ENCODE results near the gene FIBCD1. TPM values are rescaled to one million over a fixed set of nuclear protein-coding genes. Genes with fewer than 3 reads are reported as not detected.

FIBCD1 gene
- total RNA-seq, 1 donor from 2014 or later: not detected

GRCh38 chr9:130948266-130948665, 9.2 kb upstream of the FIBCD1 start:
- TF ChIP-seq, protein P1, sequence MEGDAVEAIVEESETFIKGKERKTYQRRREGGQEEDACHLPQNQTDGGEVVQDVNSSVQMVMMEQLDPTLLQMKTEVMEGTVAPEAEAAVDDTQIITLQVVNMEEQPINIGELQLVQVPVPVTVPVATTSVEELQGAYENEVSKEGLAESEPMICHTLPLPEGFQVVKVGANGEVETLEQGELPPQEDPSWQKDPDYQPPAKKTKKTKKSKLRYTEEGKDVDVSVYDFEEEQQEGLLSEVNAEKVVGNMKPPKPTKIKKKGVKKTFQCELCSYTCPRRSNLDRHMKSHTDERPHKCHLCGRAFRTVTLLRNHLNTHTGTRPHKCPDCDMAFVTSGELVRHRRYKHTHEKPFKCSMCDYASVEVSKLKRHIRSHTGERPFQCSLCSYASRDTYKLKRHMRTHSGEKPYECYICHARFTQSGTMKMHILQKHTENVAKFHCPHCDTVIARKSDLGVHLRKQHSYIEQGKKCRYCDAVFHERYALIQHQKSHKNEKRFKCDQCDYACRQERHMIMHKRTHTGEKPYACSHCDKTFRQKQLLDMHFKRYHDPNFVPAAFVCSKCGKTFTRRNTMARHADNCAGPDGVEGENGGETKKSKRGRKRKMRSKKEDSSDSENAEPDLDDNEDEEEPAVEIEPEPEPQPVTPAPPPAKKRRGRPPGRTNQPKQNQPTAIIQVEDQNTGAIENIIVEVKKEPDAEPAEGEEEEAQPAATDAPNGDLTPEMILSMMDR (IDR thresholded peaks at IDR 0.05): no peak
- Histone ChIP-seq H3K36me3 (no peaks in the 10 kb centered on the region), H3K4me3 (no peak overlapping the region), H3K27me3 (no peaks in the 10 kb centered on the region), H3K27ac (no peak overlapping the region), H3K9me3 (no peaks in the 10 kb centered on the region), H3K4me1 (no peaks in the 10 kb centered on the region)
- no peak for DNase-seq (ENCODE audit: low spot score in 2 of 2)
- intact Hi-C loops (cut with DNase I): no loop called here

DNA sequence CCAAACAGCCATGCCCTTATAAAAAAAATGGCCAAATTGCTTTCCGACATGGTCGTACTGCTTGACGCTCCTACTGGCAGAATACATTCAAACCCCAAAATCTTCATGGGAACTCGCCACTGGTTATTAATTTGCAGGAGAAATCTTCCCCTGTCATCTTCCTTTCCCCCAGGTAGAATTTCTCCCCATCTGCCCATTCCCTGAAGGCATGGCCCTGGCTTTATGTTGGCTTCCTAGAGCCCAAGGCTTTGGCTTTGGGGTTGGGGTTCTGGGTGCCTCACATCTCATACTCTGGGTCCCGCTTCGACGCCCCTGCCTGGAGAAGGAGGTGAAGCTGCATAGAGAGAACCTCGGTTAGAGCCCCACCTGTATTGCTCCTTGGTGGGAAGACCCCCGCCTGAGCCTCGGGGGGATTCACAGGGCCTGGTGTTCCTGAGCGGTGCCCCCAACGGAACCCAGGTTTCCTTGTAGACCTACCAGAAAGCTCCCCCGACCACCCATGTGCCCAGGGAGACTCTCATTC, 8.6 kb upstream of the FIBCD1 start:
- H3K36me3 ChIP-seq: no peaks in the 10 kb centered on the region
- no peak overlapping the region for H3K27ac ChIP-seq
- no peaks in the 10 kb centered on the region for H3K9me3 ChIP-seq
- no peaks in the 10 kb centered on the region for H3K27me3 ChIP-seq
- H3K4me1 ChIP-seq: no peaks in the 10 kb centered on the region
- no peak for DNase-seq (ENCODE audit: low spot score in 2 of 2)
- intact Hi-C loops (cut with DNase I): no loop called here
- no peak overlapping the region for H3K4me3 ChIP-seq
- TF ChIP-seq, protein P1 (IDR thresholded peaks at IDR 0.05): no peak

DNA sequence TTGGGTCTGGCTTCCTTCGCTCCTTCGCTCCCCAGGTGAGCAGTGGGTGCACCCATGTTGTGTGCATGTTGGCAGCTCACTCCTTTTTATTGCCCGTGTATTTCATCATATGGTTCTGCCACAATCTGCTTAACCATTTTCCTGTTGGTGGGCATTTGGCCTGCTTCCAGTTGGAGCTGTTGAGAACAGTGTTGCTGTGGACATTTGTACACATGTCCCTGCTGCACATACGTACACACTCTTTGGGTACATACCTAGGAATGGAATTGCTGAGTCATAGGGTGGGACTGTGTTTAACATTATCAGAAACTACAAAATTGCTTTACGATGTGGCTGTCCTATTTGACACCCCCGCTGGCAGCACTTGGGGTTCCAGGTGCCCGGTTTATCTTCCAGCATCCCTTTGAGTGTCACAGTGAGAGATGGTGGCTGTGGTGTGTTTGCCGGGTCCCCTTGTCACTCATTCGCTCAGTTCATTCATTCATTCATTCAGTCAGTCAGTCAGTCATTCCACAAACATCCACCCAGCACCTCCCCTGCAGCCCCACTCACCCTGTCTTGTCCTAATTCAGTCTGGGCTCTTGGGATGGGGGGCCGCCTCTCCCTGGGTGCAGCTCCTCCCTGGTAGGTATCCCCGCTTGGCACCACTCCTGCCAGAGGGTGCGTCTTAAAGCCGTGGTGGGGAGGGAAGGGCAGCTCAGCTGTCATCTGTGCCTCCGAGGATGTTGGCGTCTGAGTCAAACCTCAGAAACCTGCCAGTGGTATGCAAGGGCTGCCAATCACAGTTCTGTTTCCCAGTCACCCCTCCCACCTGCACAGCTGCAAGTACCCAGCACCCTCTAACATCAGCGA, 7.9 kb upstream of the FIBCD1 start:
- Histone ChIP-seq H3K27ac (no peak overlapping the region), H3K36me3 (no peaks in the 10 kb centered on the region), H3K4me1 (no peaks in the 10 kb centered on the region), H3K9me3 (no peaks in the 10 kb centered on the region), H3K27me3 (peaks cover 1% of the 10 kb centered on the region), H3K4me3 (no peak overlapping the region)
- no peak for DNase-seq (ENCODE audit: low spot score in 2 of 2)
- intact Hi-C loops (cut with DNase I): no loop called here
- TF ChIP-seq, protein P1 (IDR thresholded peaks at IDR 0.05): no peak

DNA sequence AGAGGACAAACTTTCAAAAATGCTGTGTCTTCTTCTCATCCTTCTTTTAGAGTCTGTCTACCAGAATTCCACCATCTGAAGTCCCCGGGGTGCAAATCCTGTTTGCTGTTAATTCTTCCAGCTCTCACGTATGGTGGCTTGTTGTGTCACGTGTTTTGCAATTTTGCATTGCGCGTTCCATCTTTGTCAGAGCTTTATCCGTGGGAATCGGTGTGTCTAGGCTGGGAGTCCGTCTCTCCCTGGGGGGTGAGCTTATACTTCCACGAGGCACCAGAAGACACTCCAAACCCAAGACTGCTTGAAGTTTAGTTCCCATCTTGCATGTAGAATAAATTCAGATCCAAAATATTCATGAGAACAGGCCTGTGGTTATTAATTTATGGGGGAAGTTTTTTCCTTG, 6.1 kb upstream of the FIBCD1 start:
- TF ChIP-seq, protein P1 (IDR thresholded peaks at IDR 0.05): no peak
- no peaks in the 10 kb centered on the region for H3K36me3 ChIP-seq
- H3K27ac ChIP-seq: no peak overlapping the region
- peaks cover 0 to 7% of the 10 kb centered on the region in 2 donors for H3K4me1 ChIP-seq
- H3K9me3 ChIP-seq: no peaks in the 10 kb centered on the region
- no peak for DNase-seq (ENCODE audit: low spot score in 2 of 2)
- peaks cover 11% of the 10 kb centered on the region for H3K27me3 ChIP-seq
- no peak overlapping the region for H3K4me3 ChIP-seq
- intact Hi-C loops (cut with DNase I): no loop called here

DNA sequence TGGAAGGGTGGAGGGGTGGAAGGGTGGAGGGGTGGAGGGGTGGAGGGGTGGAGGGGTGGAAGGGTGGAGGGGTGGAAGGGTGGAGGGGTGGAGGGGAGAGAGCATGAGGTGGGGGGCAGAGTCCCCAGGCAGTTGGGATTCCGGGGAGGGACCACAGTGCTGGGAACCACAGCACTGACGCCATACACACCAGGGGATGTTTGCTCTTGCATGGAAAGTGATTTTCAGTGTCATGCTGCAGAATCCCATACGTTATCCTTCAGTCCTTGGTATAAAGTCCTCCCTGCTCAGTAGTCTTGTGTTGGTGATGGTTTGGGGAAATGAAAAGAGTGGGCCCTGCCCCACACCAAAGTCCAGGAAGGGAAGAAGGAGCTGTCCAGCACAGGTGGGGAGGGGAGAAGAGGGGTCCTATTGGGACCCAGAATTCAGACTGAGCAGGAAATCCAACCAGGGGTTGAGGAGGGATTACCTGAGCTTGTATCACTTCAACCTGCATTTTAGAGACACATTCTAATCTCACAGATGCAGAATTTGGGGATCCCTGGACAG, 5.5 kb upstream of the FIBCD1 start:
- H3K4me1 ChIP-seq: peaks cover 0 to 13% of the 10 kb centered on the region in 2 donors
- peaks cover 17% of the 10 kb centered on the region for H3K27me3 ChIP-seq
- no peaks in the 10 kb centered on the region for H3K9me3 ChIP-seq
- TF ChIP-seq, protein P1 (IDR thresholded peaks at IDR 0.05): no peak
- H3K27ac ChIP-seq: no peak overlapping the region
- intact Hi-C loops (cut with DNase I): loop anchor here (5.0 kb wide), 1 partner anchor 172 kb away; no protein-coding TSS in a partner anchor
- no peak for DNase-seq (ENCODE audit: low spot score in 2 of 2)
- no peak overlapping the region for H3K4me3 ChIP-seq
- no peaks in the 10 kb centered on the region for H3K36me3 ChIP-seq
